ENCODE results near the gene MUC3A. TPM values are rescaled to one million over a fixed set of nuclear protein-coding genes. Genes with fewer than 3 reads are reported as not detected.
"Not testable (repeated sequence)": the region's sequence is repeated elsewhere in the genome, so short reads cannot be mapped to it uniquely, and the experiment has no call there.

The MUC3A gene
- total RNA-seq, 4 donors from 2014 or later: 11.7 to 233 (median 64.7) TPM

GRCh38 chr7:100984241-100984918 lies 35.0 kb downstream of the MUC3A start:
- intact Hi-C loops (cut with DNase I; ENCODE audit: low total_unique reads); in situ Hi-C loops (cut with MboI; ENCODE audit: low pct_ligation_motif_present in 1 of 4, low pct_unique_long_range_greater_than_20kb in 1 of 4, low sequenced_read_pairs in 3 of 4); H3K4me3 ChIP-seq; H3K9me3 ChIP-seq; H3K36me3 ChIP-seq; DNase-seq; H3K27me3 ChIP-seq: not testable (repeated sequence)
- peak in 1 of 3 donors; percentile 49 for TF ChIP-seq POLR2AphosphoS5 (IDR thresholded peaks at IDR 0.05)
- peak overlapping the region; percentile 75 to 87 (median 84) for H3K27ac ChIP-seq
- 49 to 55% methylated on average over 6 to 14 of the region's 14 CpGs for WGBS, 2 donors (ENCODE audit: low coverage in 1 of 2)
- H3K4me1 ChIP-seq: peaks cover 6 to 36% (median 22%) of the 10 kb centered on the region in 4 donors

- 90% methylated on average over 4 of the region's 4 CpGs; no CpG with 5 or more reads in 1 of the 2 donors for WGBS, 2 donors (ENCODE audit: low coverage in 1 of 2)
- H3K36me3 ChIP-seq; H3K4me3 ChIP-seq; H3K27me3 ChIP-seq; H3K9me3 ChIP-seq; intact Hi-C loops (cut with DNase I; ENCODE audit: low total_unique reads); in situ Hi-C loops (cut with MboI; ENCODE audit: low pct_ligation_motif_present in 1 of 4, low pct_unique_long_range_greater_than_20kb in 1 of 4, low sequenced_read_pairs in 3 of 4); DNase-seq: not testable (repeated sequence)
- peak overlapping the region in 3 of 4 donors; percentile 81 to 87 (median 87) for H3K27ac ChIP-seq
- H3K4me1 ChIP-seq: peaks cover 6 to 35% (median 20%) of the 10 kb centered on the region in 4 donors
Observed at GRCh38 chr7:100985033-100985797, 35.9 kb downstream of the MUC3A start.

GRCh38 chr7:100991631-100992030 lies 42.3 kb downstream of the MUC3A start:
- no peak overlapping the region for H3K4me3 ChIP-seq
- WGBS, 2 donors (ENCODE audit: low coverage in 1 of 2): 96 to 100% methylated on average over 7 to 9 of the region's 9 CpGs
- H3K9me3 ChIP-seq: no peaks in the 10 kb centered on the region
- H3K27me3 ChIP-seq: no peaks in the 10 kb centered on the region
- H3K27ac ChIP-seq: no peak overlapping the region
- no peaks in the 10 kb centered on the region for H3K4me1 ChIP-seq
- in situ Hi-C loops (cut with MboI; ENCODE audit: low pct_ligation_motif_present in 1 of 4, low pct_unique_long_range_greater_than_20kb in 1 of 4, low sequenced_read_pairs in 3 of 4): no loop called here
- DNase-seq: no peak
- peaks cover 0 to 4% (median 0%) of the 10 kb centered on the region in 4 donors for H3K36me3 ChIP-seq
- intact Hi-C loops (cut with DNase I; ENCODE audit: low total_unique reads): loop anchor here (1.0 kb wide), 1 partner anchor 29 kb away; the partner anchor contains the start of gene MUC17
- no peak for TF ChIP-seq CTCF (IDR thresholded peaks at IDR 0.05)
- no peak for TF ChIP-seq POLR2AphosphoS5 (IDR thresholded peaks at IDR 0.05)
- no peak for TF ChIP-seq EP300 (IDR thresholded peaks at IDR 0.05; ENCODE audit: low read depth)
- TF ChIP-seq POLR2A (IDR thresholded peaks at IDR 0.05): no peak

- in situ Hi-C loops (cut with MboI; ENCODE audit: low pct_ligation_motif_present in 1 of 4, low pct_unique_long_range_greater_than_20kb in 1 of 4, low sequenced_read_pairs in 3 of 4); H3K9me3 ChIP-seq; H3K27me3 ChIP-seq; DNase-seq; H3K36me3 ChIP-seq; H3K27ac ChIP-seq; H3K4me1 ChIP-seq; H3K4me3 ChIP-seq: not testable (repeated sequence)
- intact Hi-C loops (cut with DNase I; ENCODE audit: low total_unique reads): loop anchor here (1.0 kb wide), 1 partner anchor 28 kb away; the partner anchor contains the start of gene MUC17
- WGBS, 2 donors (ENCODE audit: low coverage in 1 of 2): 89% methylated on average over 12 of the region's 12 CpGs
Observed at GRCh38 chr7:100992280-100992679, 42.9 kb downstream of the MUC3A start.

GRCh38 chr7:100994671-100995070 lies 45.3 kb downstream of the MUC3A start:
- DNase-seq; H3K4me1 ChIP-seq; in situ Hi-C loops (cut with MboI; ENCODE audit: low pct_ligation_motif_present in 1 of 4, low pct_unique_long_range_greater_than_20kb in 1 of 4, low sequenced_read_pairs in 3 of 4); H3K4me3 ChIP-seq; H3K36me3 ChIP-seq; intact Hi-C loops (cut with DNase I; ENCODE audit: low total_unique reads); H3K27ac ChIP-seq; H3K9me3 ChIP-seq; H3K27me3 ChIP-seq: not testable (repeated sequence)
- no CpG with 5 or more reads among the region's 9 CpGs for WGBS, 2 donors (ENCODE audit: low coverage in 1 of 2)

GRCh38 chr7:100998530-100998929 lies 49.2 kb downstream of the MUC3A start:
- H3K9me3 ChIP-seq; DNase-seq; in situ Hi-C loops (cut with MboI; ENCODE audit: low pct_ligation_motif_present in 1 of 4, low pct_unique_long_range_greater_than_20kb in 1 of 4, low sequenced_read_pairs in 3 of 4); H3K4me1 ChIP-seq; H3K4me3 ChIP-seq; H3K27me3 ChIP-seq; H3K27ac ChIP-seq; intact Hi-C loops (cut with DNase I; ENCODE audit: low total_unique reads); H3K36me3 ChIP-seq: not testable (repeated sequence)
- WGBS, 2 donors (ENCODE audit: low coverage in 1 of 2): 86% methylated on average over 6 of the region's 10 CpGs; no CpG with 5 or more reads in 1 of the 2 donors

GRCh38 chr7:100999334-100999733 lies 50.0 kb downstream of the MUC3A start:
- H3K4me1 ChIP-seq; H3K4me3 ChIP-seq; intact Hi-C loops (cut with DNase I; ENCODE audit: low total_unique reads); DNase-seq; H3K9me3 ChIP-seq; H3K27me3 ChIP-seq; H3K27ac ChIP-seq; in situ Hi-C loops (cut with MboI; ENCODE audit: low pct_ligation_motif_present in 1 of 4, low pct_unique_long_range_greater_than_20kb in 1 of 4, low sequenced_read_pairs in 3 of 4); H3K36me3 ChIP-seq: not testable (repeated sequence)
- no CpG with 5 or more reads among the region's 9 CpGs for WGBS, 2 donors (ENCODE audit: low coverage in 1 of 2)

Data from transverse colon (tissue), 4 donors.